ENCODE measurements around the gene RGS3. TPM values are rescaled to one million over a fixed set of nuclear protein-coding genes. Genes with fewer than 3 reads are reported as not detected.

The RGS3 gene
- total RNA-seq, 1 donor from 2014 or later: 18.9 TPM

- no peak for TF ChIP-seq CTCF (IDR thresholded peaks at IDR 0.05; ENCODE audit: partially characterized antibody, unreplicated experiment)
- H3K9me3 Mint-ChIP-seq (ENCODE audit: unreplicated experiment): peaks cover 7% of the 10 kb centered on the region
- H3K36me3 Mint-ChIP-seq (ENCODE audit: unreplicated experiment): peaks cover 4% of the 10 kb centered on the region
- H3K4me3 Mint-ChIP-seq (ENCODE audit: unreplicated experiment): no peak overlapping the region
- H3K27ac Mint-ChIP-seq (ENCODE audit: unreplicated experiment): no peak overlapping the region
- no peak for DNase-seq
- H3K4me1 Mint-ChIP-seq (ENCODE audit: low read depth, unreplicated experiment): no peaks in the 10 kb centered on the region
- H3K27me3 Mint-ChIP-seq (ENCODE audit: unreplicated experiment): peaks cover 6% of the 10 kb centered on the region
Measured at GRCh38 chr9:113480612-113481011, 17.1 kb downstream of the RGS3 start.

- peaks cover 7% of the 10 kb centered on the region for H3K9me3 Mint-ChIP-seq (ENCODE audit: unreplicated experiment)
- peaks cover 6% of the 10 kb centered on the region for H3K27me3 Mint-ChIP-seq (ENCODE audit: unreplicated experiment)
- TF ChIP-seq CTCF (IDR thresholded peaks at IDR 0.05; ENCODE audit: partially characterized antibody, unreplicated experiment): no peak
- no peak for DNase-seq
- H3K36me3 Mint-ChIP-seq (ENCODE audit: unreplicated experiment): peaks cover 4% of the 10 kb centered on the region
- no peaks in the 10 kb centered on the region for H3K4me1 Mint-ChIP-seq (ENCODE audit: low read depth, unreplicated experiment)
- H3K27ac Mint-ChIP-seq (ENCODE audit: unreplicated experiment): no peak overlapping the region
- no peak overlapping the region for H3K4me3 Mint-ChIP-seq (ENCODE audit: unreplicated experiment)
Measured at GRCh38 chr9:113481176-113481787, 17.8 kb downstream of the RGS3 start.

GRCh38 chr9:113482341-113482740, 18.8 kb downstream of the RGS3 start:
- no peak for DNase-seq
- TF ChIP-seq CTCF (IDR thresholded peaks at IDR 0.05; ENCODE audit: partially characterized antibody, unreplicated experiment): no peak
- H3K36me3 Mint-ChIP-seq (ENCODE audit: unreplicated experiment): peaks cover 4% of the 10 kb centered on the region
- H3K9me3 Mint-ChIP-seq (ENCODE audit: unreplicated experiment): peaks cover 7% of the 10 kb centered on the region
- no peaks in the 10 kb centered on the region for H3K4me1 Mint-ChIP-seq (ENCODE audit: low read depth, unreplicated experiment)
- no peak overlapping the region for H3K4me3 Mint-ChIP-seq (ENCODE audit: unreplicated experiment)
- H3K27me3 Mint-ChIP-seq (ENCODE audit: unreplicated experiment): peaks cover 8% of the 10 kb centered on the region
- no peak overlapping the region for H3K27ac Mint-ChIP-seq (ENCODE audit: unreplicated experiment)

DNA sequence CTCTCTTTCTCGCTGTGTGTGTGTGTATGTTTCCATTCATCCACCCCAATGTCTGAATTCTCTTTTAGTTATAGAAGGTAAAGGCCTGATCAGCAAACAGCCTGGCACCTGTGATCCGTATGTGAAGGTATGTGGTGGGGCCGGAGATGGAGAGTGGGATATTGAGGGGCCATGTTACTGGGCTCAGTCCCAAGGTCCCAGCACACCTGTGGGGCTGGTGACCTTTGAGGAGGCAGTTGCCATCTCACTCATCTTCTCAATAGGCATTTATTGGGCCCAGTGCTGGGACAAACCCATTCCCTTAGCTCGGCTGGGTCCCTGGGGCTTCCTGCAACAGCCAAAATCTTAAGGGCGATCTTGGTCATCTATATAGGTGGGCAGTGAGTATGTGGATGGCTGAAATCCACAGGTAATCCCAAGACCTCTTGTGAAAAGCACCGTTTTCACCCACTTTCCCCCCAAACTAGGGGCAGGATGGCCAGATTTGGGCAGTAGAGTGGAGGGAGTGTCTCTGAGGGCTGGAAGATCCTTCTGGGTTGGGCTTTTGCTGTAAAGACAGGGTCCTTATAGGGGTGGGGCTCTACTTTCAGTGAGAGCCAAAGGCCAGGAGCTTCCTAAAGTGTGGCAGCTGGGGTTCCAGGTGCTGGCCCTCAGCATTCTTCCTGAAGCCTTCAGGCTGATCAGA, 19.6 kb downstream of the RGS3 start:
- no peak for TF ChIP-seq CTCF (IDR thresholded peaks at IDR 0.05; ENCODE audit: partially characterized antibody, unreplicated experiment)
- H3K9me3 Mint-ChIP-seq (ENCODE audit: unreplicated experiment): peaks cover 7% of the 10 kb centered on the region
- no peak overlapping the region for H3K27ac Mint-ChIP-seq (ENCODE audit: unreplicated experiment)
- H3K27me3 Mint-ChIP-seq (ENCODE audit: unreplicated experiment): peaks cover 9% of the 10 kb centered on the region
- no peak for DNase-seq
- H3K4me1 Mint-ChIP-seq (ENCODE audit: low read depth, unreplicated experiment): no peaks in the 10 kb centered on the region
- peaks cover 9% of the 10 kb centered on the region for H3K36me3 Mint-ChIP-seq (ENCODE audit: unreplicated experiment)
- H3K4me3 Mint-ChIP-seq (ENCODE audit: unreplicated experiment): no peak overlapping the region

DNA sequence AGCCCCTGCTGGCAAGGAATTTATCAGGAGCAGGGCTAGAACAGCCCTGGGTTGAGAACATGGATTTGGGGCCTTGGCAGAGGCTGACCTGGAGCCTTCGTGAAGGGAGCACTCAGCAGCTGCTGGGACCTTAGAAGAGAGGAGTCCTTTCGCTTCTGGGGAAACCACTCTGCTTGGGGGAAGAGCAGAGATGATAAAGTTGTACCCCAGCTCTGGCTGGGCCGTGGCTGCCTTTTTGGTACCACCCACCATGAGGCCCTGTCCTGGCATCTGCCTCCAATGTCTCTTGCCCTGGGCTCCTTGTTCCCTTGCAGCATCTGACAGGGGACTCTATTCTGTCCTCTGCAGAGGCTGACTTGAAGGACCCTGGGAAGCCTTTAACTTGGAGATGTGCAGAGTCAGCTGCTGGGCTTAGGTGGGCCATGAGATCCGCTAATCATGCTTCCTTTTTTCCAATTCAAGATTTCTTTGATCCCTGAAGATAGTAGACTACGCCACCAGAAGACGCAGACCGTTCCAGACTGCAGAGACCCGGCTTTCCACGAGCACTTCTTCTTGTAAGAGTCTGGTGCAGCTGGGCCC, 20.2 kb downstream of the RGS3 start:
- DNase-seq: no peak
- Mint-ChIP-seq H3K9me3 (ENCODE audit: unreplicated experiment) (peaks cover 7% of the 10 kb centered on the region), H3K27me3 (ENCODE audit: unreplicated experiment) (peaks cover 8% of the 10 kb centered on the region), H3K4me3 (ENCODE audit: unreplicated experiment) (no peak overlapping the region), H3K36me3 (ENCODE audit: unreplicated experiment) (peaks cover 10% of the 10 kb centered on the region), H3K27ac (ENCODE audit: unreplicated experiment) (no peak overlapping the region), H3K4me1 (ENCODE audit: low read depth, unreplicated experiment) (no peaks in the 10 kb centered on the region)
- TF ChIP-seq CTCF (IDR thresholded peaks at IDR 0.05; ENCODE audit: partially characterized antibody, unreplicated experiment): no peak
